Stimulated activated CD4-positive, alpha-beta T cell treated with anti-CD3 and anti-CD28 coated beads, TNF-alpha, amount 100 ng/mL, for 1 hour (primary cell): ENCODE measurements around the gene ZNF160.
"Not testable (repeated sequence)": the region's sequence is repeated elsewhere in the genome, so short reads cannot be mapped to it uniquely, and the experiment has no call there.

Experiments
- DNase-seq, 3 donors: peaks; one replicate each; pipeline ENCODE4 v3.0.0-alpha.2; 2020; ENCODE audit warnings: low read depth in 3 of 3, low spot score in 1 of 3

ZNF160 gene

GRCh38 chr19:53103234-53104203, at the start of gene ZNF160:
Gene ZNF160, minus strand, starts transcription at chr19:53103422. Its CDS starts 17,146 bp downstream, at chr19:53086276.
- DNase-seq = peak; percentile 97 to 99 (median 98)

GRCh38 chr19:53147645-53148044, 44.4 kb upstream of the ZNF160 start:
- DNase-seq = no peak

GRCh38 chr19:53140351-53140750, 37.1 kb upstream of the ZNF160 start:
- no peak for DNase-seq

- DNase-seq = no peak
Observed at GRCh38 chr19:53136432-53136831, 33.2 kb upstream of the ZNF160 start.

GRCh38 chr19:53132141-53132991, 29.1 kb upstream of the ZNF160 start, which contains the start of gene ZNF415:
Gene ZNF415, minus strand, starts transcription at chr19:53132910. Its CDS starts 10,234 bp downstream, at chr19:53122676.
- peak in 1 of 3 donors; percentile 3 for DNase-seq

- no peak for DNase-seq
Observed at GRCh38 chr19:53131727-53132126, 28.5 kb upstream of the ZNF160 start.

- no peak for DNase-seq
Observed at GRCh38 chr19:53131085-53131590, 27.9 kb upstream of the ZNF160 start.

- no peak for DNase-seq
Observed at GRCh38 chr19:53130506-53130905, 27.3 kb upstream of the ZNF160 start.

GRCh38 chr19:53126733-53127526, 23.7 kb upstream of the ZNF160 start:
- not testable (repeated sequence) for DNase-seq

- DNase-seq = no peak
Observed at GRCh38 chr19:53123400-53123799, 20.2 kb upstream of the ZNF160 start.

- no peak for DNase-seq
Observed at GRCh38 chr19:53112286-53112685, 9.1 kb upstream of the ZNF160 start.

- DNase-seq = no peak
Observed at GRCh38 chr19:53109527-53109926, 6.3 kb upstream of the ZNF160 start.

- peak in 2 of 3 donors; percentile 3 to 9 for DNase-seq
Observed at GRCh38 chr19:53102756-53103233, 427 bp downstream of the ZNF160 start.

GRCh38 chr19:53102206-53102755, 941 bp downstream of the ZNF160 start:
- no peak for DNase-seq

GRCh38 chr19:53101518-53101917, 1.7 kb downstream of the ZNF160 start:
- DNase-seq = no peak

- DNase-seq = not testable (repeated sequence)
Observed at GRCh38 chr19:53098570-53098969, 4.7 kb downstream of the ZNF160 start.

- DNase-seq = not testable (repeated sequence)
Observed at GRCh38 chr19:53096982-53097690, 6.1 kb downstream of the ZNF160 start.

- not testable (repeated sequence) for DNase-seq
Observed at GRCh38 chr19:53096579-53096978, 6.6 kb downstream of the ZNF160 start.
